ENCODE data around the gene TRIM46. TPM values are rescaled to one million over a fixed set of nuclear protein-coding genes. Genes with fewer than 3 reads are reported as not detected.
A peak's percentile ranks its signal among the peaks of the same experiment; 100 is the strongest.

TRIM46 gene
- total RNA-seq, result 1 to 10 TPM; 4.6 to 4.9 TPM

- H3K9me3 Mint-ChIP-seq, result no peaks in the 10 kb centered on the region
- peak within 1 kb of the TSS; percentile 91 for H3K4me3 Mint-ChIP-seq
- peak; percentile 73 for DNase-seq
- H3K36me3 Mint-ChIP-seq, result peaks cover 26% of the 10 kb centered on the region
- H3K4me1 Mint-ChIP-seq, result peaks cover 36% of the 10 kb centered on the region
- H3K27ac Mint-ChIP-seq, result peak within 1 kb of the TSS; percentile 88
- peaks cover 4% of the 10 kb centered on the region for H3K27me3 Mint-ChIP-seq
Measured at GRCh38 chr1:155173478-155174323, at the start of gene TRIM46. Gene TRIM46, plus strand, starts transcription at chr1:155173849. Its CDS starts 118 bp downstream, at chr1:155173967.

- no peak overlapping the region for H3K27ac Mint-ChIP-seq
- no peaks in the 10 kb centered on the region for H3K36me3 Mint-ChIP-seq
- H3K4me1 Mint-ChIP-seq, result peaks cover 27% of the 10 kb centered on the region
- no peak overlapping the region for H3K4me3 Mint-ChIP-seq
- DNase-seq, result no peak
- peaks cover 23% of the 10 kb centered on the region for H3K27me3 Mint-ChIP-seq
- H3K9me3 Mint-ChIP-seq, result no peaks in the 10 kb centered on the region
Measured at GRCh38 chr1:155124503-155125463, 48.9 kb upstream of the TRIM46 start.

DNA sequence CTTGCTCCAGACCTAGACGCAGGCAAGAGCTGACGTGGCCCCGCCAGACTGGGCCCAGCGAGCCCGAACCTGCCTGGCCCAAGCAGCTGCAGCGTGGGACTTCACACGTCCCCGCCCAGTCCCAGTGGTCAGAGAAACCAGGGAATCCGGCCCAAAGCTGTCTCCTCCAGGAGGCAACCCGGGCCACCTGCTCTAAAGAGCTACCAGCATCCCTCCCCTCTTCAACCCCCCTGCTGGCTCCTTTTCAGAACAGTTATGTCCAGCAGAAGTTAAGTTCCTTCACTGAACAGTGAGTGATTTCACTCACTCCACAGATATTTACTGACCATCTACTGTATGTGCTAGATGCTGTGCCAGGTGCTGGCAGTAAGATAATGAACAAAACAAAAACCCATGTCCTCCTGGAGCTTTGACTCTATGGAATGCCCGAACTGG lies 48.1 kb upstream of the TRIM46 start:
- no peak overlapping the region for H3K4me3 Mint-ChIP-seq
- peaks cover 23% of the 10 kb centered on the region for H3K27me3 Mint-ChIP-seq
- H3K27ac Mint-ChIP-seq, result no peak overlapping the region

DNA sequence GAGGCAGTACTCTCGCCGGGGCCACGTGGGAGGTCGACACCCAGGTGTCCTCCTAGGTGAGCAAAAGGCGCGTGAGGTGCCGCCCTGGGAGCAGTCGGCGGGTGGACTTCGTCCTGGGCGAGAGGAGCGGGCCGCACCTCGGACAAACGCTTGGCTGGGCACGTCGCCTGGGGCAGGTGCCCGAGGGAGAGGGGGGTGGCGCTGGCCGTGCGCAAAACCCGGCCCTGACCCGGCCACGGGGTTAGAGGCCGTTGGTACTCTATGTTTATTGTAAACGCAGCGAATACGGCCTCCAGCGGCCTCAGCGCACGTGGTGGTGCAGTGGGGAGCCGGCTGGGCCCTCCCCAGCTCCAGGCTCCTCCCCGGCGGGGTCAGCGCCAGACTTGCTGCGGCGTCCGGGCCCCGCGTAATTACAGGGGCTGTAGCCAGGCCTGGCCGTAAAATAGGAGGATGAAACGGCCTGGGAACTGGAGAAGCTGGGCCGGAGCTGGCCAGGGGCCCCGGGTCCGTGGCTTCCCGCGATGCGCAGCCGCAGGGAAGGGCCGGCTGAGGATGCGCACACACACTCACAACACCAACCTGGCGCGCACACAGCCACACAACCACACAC lies 47.6 kb upstream of the TRIM46 start:
- DNase-seq, result no peak
- Mint-ChIP-seq H3K27ac (no peak overlapping the region), H3K36me3 (no peaks in the 10 kb centered on the region), H3K9me3 (no peaks in the 10 kb centered on the region), H3K4me1 (peaks cover 32% of the 10 kb centered on the region), H3K27me3 (peaks cover 23% of the 10 kb centered on the region), H3K4me3 (no peak overlapping the region)

More for the DNA sequence above, 48.1 kb upstream of the TRIM46 start:
- no peak for DNase-seq
- Mint-ChIP-seq H3K9me3 (no peaks in the 10 kb centered on the region), H3K4me1 (peaks cover 32% of the 10 kb centered on the region), H3K36me3 (no peaks in the 10 kb centered on the region)

- peak; percentile 43 for DNase-seq
- no peak overlapping the region for H3K27ac Mint-ChIP-seq
- peaks cover 23% of the 10 kb centered on the region for H3K27me3 Mint-ChIP-seq
- H3K4me1 Mint-ChIP-seq, result peaks cover 32% of the 10 kb centered on the region
- no peaks in the 10 kb centered on the region for H3K36me3 Mint-ChIP-seq
- peak overlapping the region; percentile 62 for H3K4me3 Mint-ChIP-seq
- H3K9me3 Mint-ChIP-seq, result no peaks in the 10 kb centered on the region
Measured at GRCh38 chr1:155126556-155127104, 47.0 kb upstream of the TRIM46 start.

GRCh38 chr1:155127105-155127966 lies 46.3 kb upstream of the TRIM46 start, which contains the start of gene EFNA1:
Gene EFNA1, plus strand, starts transcription at chr1:155127876. Its CDS starts 102 bp downstream, at chr1:155127978.
- DNase-seq, result peak; percentile 54
- H3K27me3 Mint-ChIP-seq, result peaks cover 23% of the 10 kb centered on the region
- no peaks in the 10 kb centered on the region for H3K9me3 Mint-ChIP-seq
- H3K4me3 Mint-ChIP-seq, result peak within 1 kb of the TSS; percentile 73
- no peak within 1 kb of the TSS for H3K27ac Mint-ChIP-seq
- no peaks in the 10 kb centered on the region for H3K36me3 Mint-ChIP-seq
- H3K4me1 Mint-ChIP-seq, result peaks cover 32% of the 10 kb centered on the region

- H3K27me3 Mint-ChIP-seq, result peaks cover 23% of the 10 kb centered on the region
Measured at GRCh38 chr1:155127967-155128754, 45.5 kb upstream of the TRIM46 start.

GRCh38 chr1:155128755-155129473 lies 44.7 kb upstream of the TRIM46 start:
- no peaks in the 10 kb centered on the region for H3K9me3 Mint-ChIP-seq
- peak overlapping the region; percentile 73 for H3K4me3 Mint-ChIP-seq
- peak overlapping the region; percentile 25 for H3K27ac Mint-ChIP-seq
- H3K27me3 Mint-ChIP-seq, result peaks cover 23% of the 10 kb centered on the region
- H3K36me3 Mint-ChIP-seq, result no peaks in the 10 kb centered on the region
- peaks cover 32% of the 10 kb centered on the region for H3K4me1 Mint-ChIP-seq
- DNase-seq, result no peak

More at GRCh38 chr1:155127967-155128754, 45.5 kb upstream of the TRIM46 start:
- H3K36me3 Mint-ChIP-seq, result no peaks in the 10 kb centered on the region
- peak overlapping the region; percentile 73 for H3K4me3 Mint-ChIP-seq
- no peaks in the 10 kb centered on the region for H3K9me3 Mint-ChIP-seq
- no peak for DNase-seq
- H3K4me1 Mint-ChIP-seq, result peaks cover 32% of the 10 kb centered on the region
- no peak overlapping the region for H3K27ac Mint-ChIP-seq

- Mint-ChIP-seq H3K36me3 (peaks cover 4% of the 10 kb centered on the region), H3K9me3 (no peaks in the 10 kb centered on the region), H3K27me3 (peaks cover 25% of the 10 kb centered on the region), H3K27ac (no peak overlapping the region), H3K4me3 (no peak overlapping the region), H3K4me1 (peaks cover 40% of the 10 kb centered on the region)
- no peak for DNase-seq
Measured at GRCh38 chr1:155130272-155131006, 43.2 kb upstream of the TRIM46 start.

GRCh38 chr1:155131285-155131684 lies 42.4 kb upstream of the TRIM46 start:
- peaks cover 5% of the 10 kb centered on the region for H3K36me3 Mint-ChIP-seq
- H3K27ac Mint-ChIP-seq, result no peak overlapping the region
- H3K4me1 Mint-ChIP-seq, result peaks cover 41% of the 10 kb centered on the region
- no peaks in the 10 kb centered on the region for H3K9me3 Mint-ChIP-seq
- no peak overlapping the region for H3K4me3 Mint-ChIP-seq
- DNase-seq, result no peak
- peaks cover 25% of the 10 kb centered on the region for H3K27me3 Mint-ChIP-seq

- Mint-ChIP-seq H3K4me1 (peaks cover 42% of the 10 kb centered on the region), H3K36me3 (peaks cover 8% of the 10 kb centered on the region), H3K4me3 (no peak overlapping the region), H3K27me3 (peaks cover 19% of the 10 kb centered on the region), H3K9me3 (no peaks in the 10 kb centered on the region), H3K27ac (no peak overlapping the region)
- no peak for DNase-seq
Measured at GRCh38 chr1:155131856-155132255, 41.8 kb upstream of the TRIM46 start.

DNA sequence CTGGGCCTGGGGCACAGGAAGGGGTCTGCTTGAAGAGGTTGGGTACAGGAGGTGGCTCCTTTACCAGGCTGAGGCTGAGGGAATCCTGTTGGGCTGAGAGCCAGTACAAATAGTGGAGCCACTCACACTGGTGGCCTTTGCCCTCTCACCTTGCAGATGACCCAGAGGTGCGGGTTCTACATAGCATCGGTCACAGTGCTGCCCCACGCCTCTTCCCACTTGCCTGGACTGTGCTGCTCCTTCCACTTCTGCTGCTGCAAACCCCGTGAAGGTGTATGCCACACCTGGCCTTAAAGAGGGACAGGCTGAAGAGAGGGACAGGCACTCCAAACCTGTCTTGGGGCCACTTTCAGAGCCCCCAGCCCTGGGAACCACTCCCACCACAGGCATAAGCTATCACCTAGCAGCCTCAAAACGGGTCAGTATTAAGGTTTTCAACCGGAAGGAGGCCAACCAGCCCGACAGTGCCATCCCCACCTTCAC lies 39.8 kb upstream of the TRIM46 start:
- no peak for DNase-seq
- Mint-ChIP-seq H3K9me3 (no peaks in the 10 kb centered on the region), H3K36me3 (peaks cover 24% of the 10 kb centered on the region), H3K27me3 (peaks cover 3% of the 10 kb centered on the region), H3K27ac (no peak overlapping the region), H3K4me3 (no peak overlapping the region), H3K4me1 (peaks cover 42% of the 10 kb centered on the region)
